Measurements from ENCODE around the gene RARA.

The RARA gene

GRCh38 chr17:40341808-40342503, 33.0 kb downstream of the RARA start (continued):
- TF ChIP-seq PATZ1 (tag by site-specific recombination; IDR thresholded peaks at IDR 0.05) (peak; percentile 86), ZBTB11 (tag by site-specific recombination; conservative IDR thresholded peaks at IDR 0.05; ENCODE audit: low read depth) (peak; percentile 67), ZSCAN4 (tag by site-specific recombination; IDR thresholded peaks at IDR 0.05) (0 out of 2 replicates have a peak, but pooled peaks have one; percentile 10), ZBTB7A (tag by site-specific recombination; IDR thresholded peaks at IDR 0.05; ENCODE audit: low read depth) (peak; percentile 51; the same call in 1 of the 2 replicates), INSM2 (tag by site-specific recombination; IDR thresholded peaks at IDR 0.05) (peak; percentile 39; the same call in 1 of the 2 replicates), ZBTB1 (tag by site-specific recombination; IDR thresholded peaks at IDR 0.05) (no peak), MZF1 (tag by site-specific recombination; IDR thresholded peaks at IDR 0.05; ENCODE audit: borderline replicate concordance) (no peak), ZBTB10 (tag by site-specific recombination; IDR thresholded peaks at IDR 0.05) (no peak), ZBTB26 (tag by site-specific recombination; optimal IDR thresholded peaks at IDR 0.05) (peak; percentile 51), ZNF837 (tag by site-specific recombination; IDR thresholded peaks at IDR 0.05) (no peak)
